Neuronal stem cell (in vitro differentiated cells): Measurements from ENCODE around the gene NEU4.
A peak's percentile ranks its signal among the peaks of the same experiment; 100 is the strongest.

ENCODE experiments used
- DNase-seq: peaks from one replicate; pipeline ENCODE4 v3.0.0-alpha.2; 2013; ENCODE audit warnings: low spot score
- H2AFZ ChIP-seq: one replicate; pipeline ENCODE4 v1.6.1; 2013; ENCODE audit warnings: mild to moderate bottlenecking, low read length, inconsistent platforms
- H2AK5ac ChIP-seq: 2 replicates; pipeline ENCODE4 v1.6.1; 2013; ENCODE audit warnings: low read depth, mild to moderate bottlenecking, inconsistent platforms, low read length, moderate library complexity, mixed read lengths
- H2BK120ac ChIP-seq: 2 replicates; pipeline ENCODE4 v1.6.1; 2013; ENCODE audit warnings: low read depth, mild to moderate bottlenecking, inconsistent platforms, low read length, moderate library complexity, mixed read lengths
- H2BK12ac ChIP-seq: one replicate; pipeline ENCODE4 v1.6.1; 2013; ENCODE audit warnings: low read length, inconsistent platforms
- H2BK15ac ChIP-seq: 2 replicates; pipeline ENCODE4 v1.6.1; 2013; ENCODE audit warnings: mild to moderate bottlenecking, low read length, inconsistent platforms, mixed read lengths
- H2BK5ac ChIP-seq: one replicate; pipeline ENCODE4 v1.6.1; 2013; ENCODE audit warnings: inconsistent platforms, mild to moderate bottlenecking, low read length, moderate library complexity
- H3K14ac ChIP-seq: one replicate; pipeline ENCODE4 v1.6.1; 2013; ENCODE audit warnings: low read length, inconsistent platforms
- H3K18ac ChIP-seq: 2 replicates; pipeline ENCODE4 v1.6.1; 2013; ENCODE audit warnings: low read length, inconsistent platforms
- H3K23ac ChIP-seq: 2 replicates; pipeline ENCODE4 v1.6.1; 2013; ENCODE audit warnings: low read depth, mild to moderate bottlenecking, mixed read lengths, low read length, inconsistent platforms; ENCODE audit not compliant: poor library complexity
- H3K27ac ChIP-seq: replicated peaks from 3 replicates; pipeline ENCODE4 v1.5.1; 2013; ENCODE audit warnings: low read length, inconsistent platforms
- H3K27me3 ChIP-seq, 3 experiments: 2 replicates each; pipeline ENCODE4 v1.6.1; 2013; ENCODE audit warnings: low read length in 3 of 3, mild to moderate bottlenecking in 2 of 3, inconsistent platforms in 1 of 3, low read depth in 1 of 3, mixed read lengths in 1 of 3, moderate library complexity in 1 of 3; ENCODE audit not compliant: control insufficient read depth in 3 of 3, insufficient read depth in 3 of 3
- H3K36me3 ChIP-seq, 2 donors: replicated peaks in 1 of 2; 2 replicates each; pipeline ENCODE4 v1.6.1; 2013; ENCODE audit warnings: low read length in 2 of 2; ENCODE audit not compliant: control insufficient read depth in 2 of 2, insufficient read depth in 2 of 2
- H3K4ac ChIP-seq: 2 replicates; pipeline ENCODE4 v1.6.1; 2013; ENCODE audit warnings: inconsistent platforms, mild to moderate bottlenecking, low read length, moderate library complexity
- H3K4me1 ChIP-seq, 2 donors: 1 replicate in 1 of 2; 2 replicates in 1 of 2; pipeline ENCODE4 v1.6.1; 2013; ENCODE audit warnings: low read length in 2 of 2, low read depth in 1 of 2; ENCODE audit not compliant: control insufficient read depth in 2 of 2, insufficient read depth in 1 of 2
- H3K4me2 ChIP-seq: one replicate; pipeline ENCODE4 v1.6.1; 2013; ENCODE audit warnings: mild to moderate bottlenecking, low read length, inconsistent platforms; ENCODE audit not compliant: insufficient read depth, poor library complexity, severe bottlenecking
- H3K4me3 ChIP-seq, 2 donors: 2 replicates each; pipeline ENCODE4 v1.5.1; 2013; ENCODE audit warnings: low read length in 2 of 2, mild to moderate bottlenecking in 2 of 2, inconsistent platforms in 1 of 2, moderate library complexity in 1 of 2
- H3K79me1 ChIP-seq: one replicate; pipeline ENCODE4 v1.6.1; 2013; ENCODE audit warnings: low read depth, mild to moderate bottlenecking, inconsistent platforms, low read length, moderate library complexity
- H3K9ac ChIP-seq: one replicate; pipeline ENCODE4 v1.6.1; 2013; ENCODE audit warnings: mild to moderate bottlenecking, low read depth, low read length, inconsistent platforms; ENCODE audit not compliant: poor library complexity
- H3K9me3 ChIP-seq, 2 donors: replicated peaks in 1 of 2; 2 replicates each; pipeline versions ENCODE3 to v1.6.1; 2013; ENCODE audit warnings: low read length in 2 of 2, mild to moderate bottlenecking in 2 of 2, inconsistent platforms in 1 of 2, low read depth in 1 of 2, mixed read lengths in 1 of 2, moderate library complexity in 1 of 2; ENCODE audit not compliant: control insufficient read depth in 2 of 2, insufficient read depth in 1 of 2
- H4K8ac ChIP-seq: one replicate; pipeline ENCODE4 v1.6.1; 2013; ENCODE audit warnings: low read depth, mild to moderate bottlenecking, inconsistent platforms, low read length, moderate library complexity
- H4K91ac ChIP-seq: one replicate; pipeline ENCODE4 v1.6.1; 2013; ENCODE audit warnings: low read length, low read depth, mild to moderate bottlenecking, inconsistent platforms; ENCODE audit not compliant: poor library complexity
- WGBS, 2 donors: extraction: QIAGEN DNeasy Blood & Tissue Kit; methylation state at CpG; one replicate each; pipeline ENCODE4 v1.1.7; 2013; ENCODE audit warnings: missing lambda C conversion rate in 2 of 2, mixed read lengths in 1 of 2; ENCODE audit not compliant: insufficient read length in 2 of 2, insufficient replicate concordance in 1 of 2; ENCODE audit errors: extremely low coverage in 2 of 2; 5-methylcytosine and 5-hydroxymethylcytosine counted together

NEU4 gene

GRCh38 chr2:241844066-241844728, 35.2 kb downstream of the NEU4 start:
- H4K91ac ChIP-seq, result no peak overlapping the region
- peak overlapping the region; percentile 68 for H2AFZ ChIP-seq
- peak overlapping the region; percentile 60 for H3K9ac ChIP-seq
- peak overlapping the region; percentile 85 for H3K18ac ChIP-seq
- H3K4ac ChIP-seq, result peak overlapping the region; percentile 55
- H3K23ac ChIP-seq, result peak overlapping the region; percentile 65
- no peak overlapping the region for H2BK5ac ChIP-seq
- H3K4me1 ChIP-seq, result peaks cover 0 to 6% of the 10 kb centered on the region in 2 donors
- peak overlapping the region; percentile 43 for H4K8ac ChIP-seq
- H3K27me3 ChIP-seq, result peaks cover 0 to 17% (median 14%) of the 10 kb centered on the region in 3 experiments
- no peak overlapping the region for H3K27ac ChIP-seq
- peak overlapping the region; percentile 85 for H2AK5ac ChIP-seq
- H3K9me3 ChIP-seq, result no peaks in the 10 kb centered on the region
- no peaks in the 10 kb centered on the region for H3K79me1 ChIP-seq
- peak; percentile 46 for DNase-seq
- WGBS, 2 donors, result no CpG with 5 or more reads among the region's 65 CpGs
- H2BK120ac ChIP-seq, result no peak overlapping the region
- no peaks in the 10 kb centered on the region for H3K36me3 ChIP-seq
- no peak overlapping the region for H3K14ac ChIP-seq
- H2BK15ac ChIP-seq, result peak overlapping the region; percentile 92
- peak overlapping the region; percentile 66 for H3K4me2 ChIP-seq
- no peak overlapping the region for H2BK12ac ChIP-seq
- H3K4me3 ChIP-seq, result peak overlapping the region in 1 of 2 donors; percentile 72

- Histone ChIP-seq H3K9ac (peak overlapping the region; percentile 24), H3K4me1 (peaks cover 0 to 6% of the 10 kb centered on the region in 2 donors), H3K36me3 (no peaks in the 10 kb centered on the region), H4K8ac (peak overlapping the region; percentile 43), H2BK5ac (peak overlapping the region; percentile 7), H2AFZ (no peak overlapping the region), H2BK120ac (no peak overlapping the region), H3K23ac (peak overlapping the region; percentile 13), H3K14ac (no peak overlapping the region), H3K27me3 (peaks cover 0 to 17% (median 14%) of the 10 kb centered on the region in 3 experiments), H3K9me3 (no peaks in the 10 kb centered on the region), H3K4me2 (no peak overlapping the region), H2BK15ac (no peak overlapping the region), H3K27ac (no peak overlapping the region), H3K18ac (peak overlapping the region; percentile 67), H2BK12ac (no peak overlapping the region), H3K79me1 (no peaks in the 10 kb centered on the region), H2AK5ac (peak overlapping the region; percentile 85), H4K91ac (no peak overlapping the region), H3K4ac (peak overlapping the region; percentile 55), H3K4me3 (peak overlapping the region in 1 of 2 donors; percentile 46)
- no CpG with 5 or more reads among the region's 37 CpGs for WGBS, 2 donors
- no peak for DNase-seq
These were observed 36.0 kb downstream of the NEU4 start for GRCh38 chr2:241844831-241845578.

GRCh38 chr2:241846406-241846805, 37.4 kb downstream of the NEU4 start:
- H2AK5ac ChIP-seq, result no peak overlapping the region
- no peak overlapping the region for H3K27ac ChIP-seq
- H3K27me3 ChIP-seq, result peaks cover 0 to 21% (median 17%) of the 10 kb centered on the region in 3 experiments
- no peaks in the 10 kb centered on the region for H3K36me3 ChIP-seq
- no peak overlapping the region for H2BK120ac ChIP-seq
- no peak overlapping the region for H2BK12ac ChIP-seq
- H3K14ac ChIP-seq, result no peak overlapping the region
- H3K23ac ChIP-seq, result no peak overlapping the region
- H3K4me3 ChIP-seq, result no peak overlapping the region
- H3K9me3 ChIP-seq, result no peaks in the 10 kb centered on the region
- no peak overlapping the region for H3K9ac ChIP-seq
- WGBS, 2 donors, result no CpG with 5 or more reads among the region's 22 CpGs
- no peaks in the 10 kb centered on the region for H3K79me1 ChIP-seq
- no peak overlapping the region for H4K8ac ChIP-seq
- no peak overlapping the region for H2BK5ac ChIP-seq
- no peak overlapping the region for H3K4ac ChIP-seq
- H3K4me2 ChIP-seq, result no peak overlapping the region
- H3K4me1 ChIP-seq, result peaks cover 0 to 6% of the 10 kb centered on the region in 2 donors
- no peak for DNase-seq
- H4K91ac ChIP-seq, result no peak overlapping the region
- peak overlapping the region; percentile 64 for H3K18ac ChIP-seq
- no peak overlapping the region for H2AFZ ChIP-seq
- no peak overlapping the region for H2BK15ac ChIP-seq
